ENCODE data around the gene WNT16.

The WNT16 gene

GRCh38 chr7:121382473-121382872 is 53.7 kb downstream of the WNT16 start:
- Histone ChIP-seq H3K27me3 (ENCODE audit: insufficient read depth, low read depth) (no peaks in the 10 kb centered on the region), H3K4me3 (IDR thresholded peaks at IDR 0.05; ENCODE audit: insufficient read depth, low read depth, low read length) (no peak overlapping the region), H2AFZ (ENCODE audit: low read depth) (no peak overlapping the region), H3K9ac (no peak overlapping the region), H3K4me2 (no peak overlapping the region), H3K79me2 (ENCODE audit: insufficient read depth, low read depth) (peaks cover 54% of the 10 kb centered on the region), H3K27ac (no peak overlapping the region), H3K36me3 (ENCODE audit: insufficient read depth) (no peaks in the 10 kb centered on the region), H4K20me1 (ENCODE audit: insufficient read depth) (no peaks in the 10 kb centered on the region), H3K4me1 (ENCODE audit: low read depth, poor library complexity, severe bottlenecking) (peaks cover 38% of the 10 kb centered on the region)
- TF ChIP-seq CTCF (conservative IDR thresholded peaks at IDR 0.05; ENCODE audit: low read depth, low read length): no peak

GRCh38 chr7:121383235-121383910 is 54.6 kb downstream of the WNT16 start:
- no peaks in the 10 kb centered on the region for H4K20me1 ChIP-seq (ENCODE audit: insufficient read depth)
- H3K79me2 ChIP-seq (ENCODE audit: insufficient read depth, low read depth): peaks cover 63% of the 10 kb centered on the region
- no peak overlapping the region for H3K4me2 ChIP-seq
- H3K27me3 ChIP-seq (ENCODE audit: insufficient read depth, low read depth): no peaks in the 10 kb centered on the region
- H3K36me3 ChIP-seq (ENCODE audit: insufficient read depth): no peaks in the 10 kb centered on the region
- no peak overlapping the region for H2AFZ ChIP-seq (ENCODE audit: low read depth)
- H3K4me1 ChIP-seq (ENCODE audit: low read depth, poor library complexity, severe bottlenecking): peaks cover 42% of the 10 kb centered on the region
- no peak for TF ChIP-seq CTCF (conservative IDR thresholded peaks at IDR 0.05; ENCODE audit: low read depth, low read length)
- no peak overlapping the region for H3K4me3 ChIP-seq (IDR thresholded peaks at IDR 0.05; ENCODE audit: insufficient read depth, low read depth, low read length)
- no peak overlapping the region for H3K9ac ChIP-seq
- no peak overlapping the region for H3K27ac ChIP-seq

- no peaks in the 10 kb centered on the region for H3K36me3 ChIP-seq (ENCODE audit: insufficient read depth)
- H3K27ac ChIP-seq: no peak overlapping the region
- no peak overlapping the region for H3K4me3 ChIP-seq (IDR thresholded peaks at IDR 0.05; ENCODE audit: insufficient read depth, low read depth, low read length)
- H4K20me1 ChIP-seq (ENCODE audit: insufficient read depth): peaks cover 6% of the 10 kb centered on the region; the same call in 1 of the 2 replicates
- no peak for TF ChIP-seq CTCF (conservative IDR thresholded peaks at IDR 0.05; ENCODE audit: low read depth, low read length)
- no peak overlapping the region for H3K9ac ChIP-seq
- H3K27me3 ChIP-seq (ENCODE audit: insufficient read depth, low read depth): no peaks in the 10 kb centered on the region
- H3K4me2 ChIP-seq: no peak overlapping the region
- peaks cover 51% of the 10 kb centered on the region for H3K4me1 ChIP-seq (ENCODE audit: low read depth, poor library complexity, severe bottlenecking)
- H3K79me2 ChIP-seq (ENCODE audit: insufficient read depth, low read depth): peaks cover 72% of the 10 kb centered on the region
- no peak overlapping the region for H2AFZ ChIP-seq (ENCODE audit: low read depth)
Observed at GRCh38 chr7:121384265-121384664, 55.5 kb downstream of the WNT16 start.

GRCh38 chr7:121385056-121385799 is 56.4 kb downstream of the WNT16 start:
- Histone ChIP-seq H3K4me3 (IDR thresholded peaks at IDR 0.05; ENCODE audit: insufficient read depth, low read depth, low read length) (no peak overlapping the region), H3K79me2 (ENCODE audit: insufficient read depth, low read depth) (peaks cover 82% of the 10 kb centered on the region), H3K9ac (no peak overlapping the region)

More at GRCh38 chr7:121385056-121385799, 56.4 kb downstream of the WNT16 start:
- H3K4me1 ChIP-seq (ENCODE audit: low read depth, poor library complexity, severe bottlenecking): peaks cover 60% of the 10 kb centered on the region
- no peaks in the 10 kb centered on the region for H3K36me3 ChIP-seq (ENCODE audit: insufficient read depth)
- TF ChIP-seq CTCF (conservative IDR thresholded peaks at IDR 0.05; ENCODE audit: low read depth, low read length): no peak
- H3K4me2 ChIP-seq: no peak overlapping the region
- no peak overlapping the region for H3K27ac ChIP-seq
- no peak overlapping the region for H2AFZ ChIP-seq (ENCODE audit: low read depth)
- H3K27me3 ChIP-seq (ENCODE audit: insufficient read depth, low read depth): no peaks in the 10 kb centered on the region
- peaks cover 6% of the 10 kb centered on the region; the same call in 1 of the 2 replicates for H4K20me1 ChIP-seq (ENCODE audit: insufficient read depth)
